H1 (cell line): ENCODE data around the gene SERPINB5. TPM values are rescaled to one million over a fixed set of nuclear protein-coding genes. Genes with fewer than 3 reads are reported as not detected.

ENCODE experiments used
- BACH1 ChIP-seq: IDR thresholded peaks from 2 replicates; pipeline ENCODE4 v1.6.1; 2012; ENCODE audit warnings: low read length, improper control_type of control experiment
- BRCA1 ChIP-seq: IDR thresholded peaks from 2 replicates; pipeline ENCODE4 v1.6.1; 2012; ENCODE audit warnings: low read depth, low read length, improper control_type of control experiment
- CBX5 ChIP-seq: fragments of 300-800, 300-1000 bp; sonication (generic); IDR thresholded peaks from 2 replicates; pipeline ENCODE4 v1.7.1; 2016; ENCODE audit warnings: antibody characterized with exemption, low read length, low read depth
- CHD7 ChIP-seq: fragments of 300-600 bp; sonication (generic); IDR thresholded peaks from 2 replicates; pipeline ENCODE4 v1.7.1; 2012; ENCODE audit warnings: low read length, moderate library complexity, mild to moderate bottlenecking, inconsistent platforms; ENCODE audit not compliant: insufficient replicate concordance
- KDM5A ChIP-seq: fragments of 200-600 bp; IDR thresholded peaks from 2 replicates; pipeline ENCODE4 v1.7.1; 2012; ENCODE audit warnings: mild to moderate bottlenecking, low read length, inconsistent platforms, mixed read lengths
- NRF1 ChIP-seq: IDR thresholded peaks from 2 replicates; pipeline ENCODE4 v1.6.1; 2011; ENCODE audit warnings: mild to moderate bottlenecking, low read depth, low read length, improper control_type of control experiment
- POU5F1 ChIP-seq: IDR thresholded peaks from 2 replicates; pipeline ENCODE4 v1.6.1; 2011; ENCODE audit warnings: low read depth, mild to moderate bottlenecking, low read length, moderate library complexity
- RAD21 ChIP-seq, 2 experiments: IDR thresholded peaks in 1 of 2; conservative IDR thresholded peaks in 1 of 2; 2 replicates each; pipeline ENCODE4 v1.6.1; 2011; ENCODE audit warnings: low read depth in 2 of 2, low read length in 2 of 2, improper control_type of control experiment in 1 of 2, inconsistent platforms in 1 of 2, mild to moderate bottlenecking in 1 of 2, moderate library complexity in 1 of 2
- RFX5 ChIP-seq: IDR thresholded peaks from 2 replicates; pipeline ENCODE4 v1.6.1; 2011; ENCODE audit warnings: low read depth, low read length, improper control_type of control experiment, borderline replicate concordance
- TEAD4 ChIP-seq: IDR thresholded peaks from 2 replicates; pipeline ENCODE4 v1.6.1; 2012; ENCODE audit warnings: low read depth, low read length, inconsistent platforms, mixed read lengths
- ZNF274 ChIP-seq: IDR thresholded peaks from 2 replicates; pipeline ENCODE4 v1.7.0; 2012; ENCODE audit warnings: low read length, borderline replicate concordance; ENCODE audit errors: extremely low read depth
- polyA plus RNA-seq, 7 experiments: library from polyadenylated mRNA; depleted of rRNA in 3 of 7; stranded (reverse) in 5 of 7; unstranded in 2 of 7; fragments of >200 nt in 5 of 7; fragments of 200-250 nt in 2 of 7; gene quantifications; 1 replicate in 5 of 7; 2 replicates in 1 of 7; 4 replicates in 1 of 7; pipeline versions ENCODE4 v1.2.1 to v1.2.3, GENCODE V29; 2011 to 2013; ENCODE audit warnings: missing spikeins in 2 of 7, mixed read lengths in 2 of 7
- total RNA-seq: library from RNA; stranded (reverse); fragmentation: NEBNext Ultra II Directional; extraction: Animal tissue kit (Norgen Biotek cat#: 25700); gene quantifications from 2 replicates; pipeline ENCODE4 v1.2.1, GENCODE V29; 2021
- TF ChIP-seq, protein P1 (sequence below): IDR thresholded peaks from 2 replicates; pipeline ENCODE4 v1.6.1; 2011; ENCODE audit warnings: low read depth, mild to moderate bottlenecking, low read length; ENCODE audit not compliant: insufficient read depth

The SERPINB5 gene
- total and polyA plus RNA-seq, 2 of the 8 experiments (the other 6 are each of a cell fraction or from before 2014, with no cell fraction given) = 0.03 TPM; not detected in 1

- TF ChIP-seq CHD7 (no peak), TEAD4 (no peak), CBX5 (no peak), BACH1 (no peak), RAD21 (IDR thresholded peaks at IDR 0.05 in 1 of 2, conservative IDR thresholded peaks at IDR 0.05 in 1 of 2; ENCODE audit: low read depth in 2 of 2, low read length in 2 of 2) (no peak), ZNF274 (no peak), RFX5 (no peak), NRF1 (no peak), POU5F1 (no peak), BRCA1 (no peak), KDM5A (no peak)
- TF ChIP-seq, protein P1, sequence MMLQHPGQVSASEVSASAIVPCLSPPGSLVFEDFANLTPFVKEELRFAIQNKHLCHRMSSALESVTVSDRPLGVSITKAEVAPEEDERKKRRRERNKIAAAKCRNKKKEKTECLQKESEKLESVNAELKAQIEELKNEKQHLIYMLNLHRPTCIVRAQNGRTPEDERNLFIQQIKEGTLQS = no peak
These were observed 76.3 kb downstream of the SERPINB5 start (continued) for GRCh38 chr18:63553081-63553480.
